Heart left ventricle (tissue), 13 donors: ENCODE results near the gene COL1A1.

Experiments used
- POLR2A ChIP-seq, 2 donors: fragments of 450-650 bp; IDR thresholded peaks; one replicate each; pipeline ENCODE4 v1.6.1; 2017; ENCODE audit warnings: antibody characterized with exemption in 2 of 2, mild to moderate bottlenecking in 2 of 2, moderate library complexity in 2 of 2
- TF ChIP-seq, protein P1 (sequence below), 12 donors: fragments of 200-600 bp; sonication (generic) in 4 of 12; IDR thresholded peaks; one replicate each; pipeline versions ENCODE4 v1.5.0 to v1.8.0; 2018 to 2022; ENCODE audit warnings: antibody characterized with exemption in 12 of 12, mild to moderate bottlenecking in 5 of 12
- donor health status: ischemic (EF 13 %, LVEDD 7.1; RV severe dilation, severe dysfunction).
- donor health status: DM: no; HTN: yes; CAD: no.
- donor health status: DM: no; HTN: no; CAD: no.
- donor health status: ischemic (EF 25% LVEDD 6.9; RV normal size, moderate dysfunction).
- donor health status: ischemic (EF 25% LVEDD 5.7; RV mildly dilated, moderate dysfunction).
- donor health status: ischemic (EF 35%, LVEDD 5.7; RV mildly dilated, moderate dysfunction).
- donor health status: nonischemic (EF 11% LVEDD 7.7; RV severe dilation, severe dysfunction).
- donor health status: DM: yes; HTN: yes; CAD: no.
- donor health status: PGD.
- donor health status: ischemic (EF 29% LVEDD 5.4; RV normal size, mild dysfunction).
- donor health status: nonischemic (EF 23%, LVEDD 6.1; RV moderate dilation, normal function).

DNA sequence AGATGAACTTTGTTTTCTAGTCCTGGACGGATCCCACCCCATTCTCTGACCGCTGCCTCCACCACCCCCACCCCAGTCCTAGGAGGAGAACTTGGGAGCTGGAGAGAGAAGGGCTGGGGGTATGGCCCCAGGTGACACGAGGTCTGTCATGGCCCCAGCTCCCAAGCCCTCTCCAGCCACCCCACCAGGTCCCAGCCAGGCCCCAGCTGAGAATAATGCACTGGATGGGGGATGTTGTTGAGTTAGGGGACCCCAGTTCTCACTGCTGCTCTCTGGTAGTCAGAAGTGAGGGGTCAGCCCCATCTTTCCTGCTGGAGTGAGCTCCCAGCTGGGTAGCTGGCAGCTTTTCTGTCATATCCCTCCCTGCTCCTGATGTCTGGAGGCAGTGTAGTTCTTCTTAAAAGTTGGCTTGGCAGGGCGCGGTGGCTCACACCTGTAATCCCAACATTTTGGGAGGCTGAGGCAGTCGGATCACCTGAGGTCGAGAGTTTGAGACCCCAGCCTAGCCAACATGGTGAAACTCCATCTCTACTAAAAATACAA, 4.6 kb upstream of the COL1A1 start:
- TF ChIP-seq, protein P1, sequence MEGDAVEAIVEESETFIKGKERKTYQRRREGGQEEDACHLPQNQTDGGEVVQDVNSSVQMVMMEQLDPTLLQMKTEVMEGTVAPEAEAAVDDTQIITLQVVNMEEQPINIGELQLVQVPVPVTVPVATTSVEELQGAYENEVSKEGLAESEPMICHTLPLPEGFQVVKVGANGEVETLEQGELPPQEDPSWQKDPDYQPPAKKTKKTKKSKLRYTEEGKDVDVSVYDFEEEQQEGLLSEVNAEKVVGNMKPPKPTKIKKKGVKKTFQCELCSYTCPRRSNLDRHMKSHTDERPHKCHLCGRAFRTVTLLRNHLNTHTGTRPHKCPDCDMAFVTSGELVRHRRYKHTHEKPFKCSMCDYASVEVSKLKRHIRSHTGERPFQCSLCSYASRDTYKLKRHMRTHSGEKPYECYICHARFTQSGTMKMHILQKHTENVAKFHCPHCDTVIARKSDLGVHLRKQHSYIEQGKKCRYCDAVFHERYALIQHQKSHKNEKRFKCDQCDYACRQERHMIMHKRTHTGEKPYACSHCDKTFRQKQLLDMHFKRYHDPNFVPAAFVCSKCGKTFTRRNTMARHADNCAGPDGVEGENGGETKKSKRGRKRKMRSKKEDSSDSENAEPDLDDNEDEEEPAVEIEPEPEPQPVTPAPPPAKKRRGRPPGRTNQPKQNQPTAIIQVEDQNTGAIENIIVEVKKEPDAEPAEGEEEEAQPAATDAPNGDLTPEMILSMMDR (IDR thresholded peaks at IDR 0.05): no peak
- TF ChIP-seq POLR2A (IDR thresholded peaks at IDR 0.05): no peak
